ENCODE measurements around the gene FAM43A.

FAM43A gene

DNA sequence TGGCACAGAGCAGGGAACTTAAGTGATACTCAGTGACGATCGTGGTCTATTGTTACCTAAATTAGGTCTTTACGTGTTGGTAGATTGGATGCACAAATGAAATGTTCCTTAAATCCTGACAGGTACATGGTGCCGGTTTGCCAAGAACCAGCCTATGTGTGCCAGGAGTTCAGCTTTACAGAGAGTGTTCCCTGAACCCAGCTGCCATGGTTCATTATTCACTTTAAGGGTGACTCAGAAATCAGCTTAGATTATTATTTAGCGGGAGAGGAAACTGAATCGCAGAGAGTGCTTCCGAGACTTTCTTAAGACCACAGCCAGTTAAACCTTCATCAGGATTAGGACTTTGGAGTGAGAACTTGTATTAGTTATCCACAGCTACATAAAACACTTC lies 21.5 kb downstream of the FAM43A start:
- DNase-seq (ENCODE audit: low read depth in 2 of 2, low spot score in 1 of 2), result no peak

DNA sequence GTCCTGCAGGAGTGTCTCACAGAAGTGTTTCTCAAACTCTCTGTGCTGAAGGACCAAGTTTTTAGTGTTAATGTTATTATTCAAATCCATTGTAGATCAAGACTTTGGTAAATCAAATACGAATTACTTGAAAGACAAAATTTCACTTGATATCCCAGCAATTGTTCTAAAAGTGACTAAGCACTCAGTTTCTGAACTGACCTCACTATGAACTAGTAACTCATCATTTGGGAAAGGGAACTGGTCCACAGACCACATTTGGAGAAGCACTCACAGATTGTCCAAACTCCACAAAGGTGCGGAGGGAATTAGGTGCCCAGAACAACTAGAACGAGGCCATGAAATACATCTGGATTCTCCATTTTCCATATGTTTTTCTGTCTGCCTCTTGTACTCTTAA lies 25.6 kb downstream of the FAM43A start:
- no peak for DNase-seq (ENCODE audit: low read depth in 2 of 2, low spot score in 1 of 2)

- no peak for DNase-seq (ENCODE audit: low read depth in 2 of 2, low spot score in 1 of 2)
Measured at GRCh38 chr3:194711913-194712312, 26.2 kb downstream of the FAM43A start.

GRCh38 chr3:194713299-194714136 lies 27.8 kb downstream of the FAM43A start:
- DNase-seq (ENCODE audit: low read depth in 2 of 2, low spot score in 1 of 2), result no peak

- no peak for DNase-seq (ENCODE audit: low read depth in 2 of 2, low spot score in 1 of 2)
Measured at GRCh38 chr3:194714137-194714455, 28.4 kb downstream of the FAM43A start.

DNA sequence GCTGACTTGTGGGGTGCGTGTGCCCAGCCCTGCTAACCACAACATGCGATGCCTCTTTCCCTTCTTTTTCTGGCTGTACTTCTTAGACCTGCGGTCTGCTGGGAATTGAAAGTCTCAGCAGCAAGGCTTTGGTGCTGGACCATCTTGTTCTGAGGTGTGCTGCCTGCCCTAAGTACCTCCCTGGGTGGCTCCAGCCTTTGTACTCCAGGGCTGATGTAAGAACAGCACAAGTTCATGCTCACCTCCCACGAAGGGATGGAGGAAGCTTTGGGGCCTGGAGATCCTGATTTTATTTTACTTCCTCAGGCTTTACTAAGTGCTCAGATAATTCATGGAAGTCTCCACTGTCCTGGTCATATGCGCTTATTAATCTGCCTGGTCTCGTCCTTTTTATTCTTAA lies 28.9 kb downstream of the FAM43A start:
- no peak for DNase-seq (ENCODE audit: low read depth in 2 of 2, low spot score in 1 of 2)

DNA sequence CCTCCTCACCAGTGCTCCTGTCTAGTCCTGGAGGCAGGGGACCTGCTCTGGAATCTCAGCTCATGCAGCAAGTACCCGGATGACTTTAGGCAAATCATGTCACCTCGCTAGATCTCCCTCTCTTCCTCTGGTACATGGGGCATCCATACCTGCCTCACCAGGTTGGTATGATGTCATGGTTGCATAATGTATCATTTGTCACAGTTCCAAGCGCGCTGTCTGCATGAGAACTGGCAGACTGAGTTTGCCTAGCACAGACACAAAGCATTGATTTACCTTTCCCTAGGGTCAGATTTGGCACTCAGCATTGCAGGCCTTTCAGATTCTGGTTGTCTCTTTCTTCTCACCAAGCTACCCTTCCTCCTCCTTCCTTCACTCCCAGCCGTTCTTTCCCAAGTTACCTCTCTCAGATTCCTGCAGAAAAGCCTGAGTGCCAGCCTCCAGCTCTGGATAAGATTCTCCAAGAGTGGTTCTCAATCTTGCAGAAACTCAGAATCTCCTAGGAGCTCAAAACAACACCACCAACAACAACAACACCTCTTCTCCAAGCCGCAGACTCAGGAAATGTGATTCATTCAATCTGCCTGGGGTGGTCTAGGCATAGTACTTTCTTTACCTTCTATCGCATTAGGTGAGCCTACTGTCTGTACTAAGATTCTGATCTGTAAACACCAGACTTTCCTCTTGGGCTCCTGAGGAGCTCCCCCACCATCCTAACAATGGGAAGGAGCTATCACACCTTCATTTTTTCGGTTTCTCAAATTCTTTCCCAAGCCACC lies 29.5 kb downstream of the FAM43A start:
- DNase-seq (ENCODE audit: low read depth in 2 of 2, low spot score in 1 of 2), result peak in 1 of 2 donors; percentile 9

DNA sequence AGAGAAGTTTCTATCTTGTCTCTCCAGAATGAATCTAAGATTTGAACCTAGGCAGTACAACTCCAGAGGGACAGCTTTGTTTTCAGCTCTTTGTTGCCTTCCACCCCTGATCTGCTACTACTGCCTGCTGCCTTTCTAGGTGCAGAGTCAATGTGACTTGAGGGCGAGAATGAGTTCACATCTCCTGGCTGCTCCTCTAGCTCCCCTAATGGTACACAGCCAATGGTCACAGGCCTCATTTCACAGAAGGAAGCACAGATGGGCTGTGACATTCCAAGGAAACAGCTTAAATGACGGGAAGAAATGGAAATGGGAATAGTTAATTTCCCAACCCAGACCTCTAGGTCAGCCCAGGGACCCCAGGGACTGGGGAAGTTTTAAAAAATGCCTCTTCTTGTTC lies 32.4 kb downstream of the FAM43A start:
- no peak for DNase-seq (ENCODE audit: low read depth in 2 of 2, low spot score in 1 of 2)

DNA sequence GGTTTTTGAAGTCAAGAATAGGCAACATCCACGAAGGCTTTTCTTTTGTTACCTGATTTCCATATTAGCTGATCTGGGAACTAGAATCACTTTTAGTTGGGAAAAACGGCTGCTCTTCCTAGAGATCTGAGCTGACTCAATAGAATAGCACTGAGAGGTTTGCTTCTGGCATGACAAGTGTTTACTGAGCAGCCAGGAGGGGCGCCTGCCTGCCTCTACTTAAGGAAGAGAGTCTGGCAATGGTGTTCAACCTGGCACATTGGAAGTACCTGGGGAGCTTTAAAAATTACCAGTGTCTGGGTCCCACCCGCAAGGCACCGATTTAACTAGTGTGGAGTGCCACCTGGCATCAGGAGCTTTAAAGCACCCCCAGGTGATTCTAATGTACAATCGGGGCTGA lies 34.4 kb downstream of the FAM43A start:
- DNase-seq (ENCODE audit: low read depth in 2 of 2, low spot score in 1 of 2), result no peak

GRCh38 chr3:194723846-194724618 lies 38.3 kb downstream of the FAM43A start:
- no peak for DNase-seq (ENCODE audit: low read depth in 2 of 2, low spot score in 1 of 2)

GRCh38 chr3:194725346-194725745 lies 39.7 kb downstream of the FAM43A start:
- DNase-seq (ENCODE audit: low read depth in 2 of 2, low spot score in 1 of 2), result no peak

- no peak for DNase-seq (ENCODE audit: low read depth in 2 of 2, low spot score in 1 of 2)
Measured at GRCh38 chr3:194727435-194728128, 41.9 kb downstream of the FAM43A start.

DNA sequence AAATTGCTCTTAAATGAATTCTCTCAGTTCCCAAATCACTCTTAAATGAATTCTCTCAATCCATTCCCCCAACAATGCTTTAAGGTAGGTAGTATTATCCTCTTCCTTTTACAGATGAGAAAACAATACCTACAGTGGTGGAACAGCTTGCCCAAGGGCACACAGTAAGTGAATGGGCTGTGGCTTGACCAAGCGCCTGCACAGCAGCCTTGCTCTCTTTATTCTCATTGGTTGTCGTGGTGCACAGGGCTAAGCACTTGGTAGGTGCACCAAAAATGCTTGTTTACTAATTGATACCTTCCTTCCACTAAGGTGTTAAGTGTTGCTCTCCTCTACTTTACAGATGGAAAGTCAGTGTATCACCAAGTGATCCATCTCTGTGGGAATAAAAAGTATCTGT lies 43.3 kb downstream of the FAM43A start:
- DNase-seq (ENCODE audit: low read depth in 2 of 2, low spot score in 1 of 2), result no peak

GRCh38 chr3:194730365-194730764 lies 44.7 kb downstream of the FAM43A start:
- DNase-seq (ENCODE audit: low read depth in 2 of 2, low spot score in 1 of 2), result no peak

GRCh38 chr3:194731506-194732073 lies 45.9 kb downstream of the FAM43A start:
- no peak for DNase-seq (ENCODE audit: low read depth in 2 of 2, low spot score in 1 of 2)

DNA sequence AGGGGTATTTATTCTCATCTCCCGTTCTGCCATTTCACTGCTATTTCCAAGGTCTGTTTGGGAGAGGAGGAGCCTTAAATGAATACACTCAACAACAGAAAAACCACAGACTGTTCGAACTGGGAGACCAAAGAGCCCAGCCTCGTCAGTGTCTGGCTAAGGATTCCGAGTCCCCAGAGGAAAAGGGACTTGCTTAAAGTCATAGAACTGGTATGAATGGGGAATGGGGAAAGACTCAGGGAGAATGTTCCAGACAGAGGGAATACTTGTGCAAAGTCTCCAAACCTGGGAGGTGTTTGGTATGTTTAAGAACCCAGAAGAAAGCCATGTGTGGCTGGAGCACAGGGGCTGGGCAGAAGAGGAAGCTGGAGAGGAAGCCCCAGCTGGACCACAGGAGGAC lies 46.9 kb downstream of the FAM43A start:
- no peak for DNase-seq (ENCODE audit: low read depth in 2 of 2, low spot score in 1 of 2)

GRCh38 chr3:194736277-194736895 lies 50.7 kb downstream of the FAM43A start:
- no peak for DNase-seq (ENCODE audit: low read depth in 2 of 2, low spot score in 1 of 2)

GRCh38 chr3:194736896-194737600 lies 51.4 kb downstream of the FAM43A start:
- DNase-seq (ENCODE audit: low read depth in 2 of 2, low spot score in 1 of 2), result no peak
